Memory B cell (primary cell): ENCODE measurements around the gene STAC3.

Source experiments
- ATAC-seq: fragments of 150-1000 bp; cut with Tn5 transposase; 2 replicates; pipeline ENCODE4 v1.10.0; 2021; ENCODE audit warnings: low read depth, mild to moderate bottlenecking, moderate library complexity
- DNase-seq, 2 donors: peaks; one replicate each; pipeline ENCODE4 v3.0.0; 2022; ENCODE audit warnings: low spot score in 2 of 2
- H3K27ac Mint-ChIP-seq: one replicate; pipeline ENCODE4 v1.8.0; 2022; ENCODE audit warnings: mild to moderate bottlenecking, moderate library complexity, mixed read lengths
- H3K27me3 Mint-ChIP-seq: one replicate; pipeline ENCODE4 v1.8.0; 2022; ENCODE audit warnings: mixed read lengths
- H3K36me3 Mint-ChIP-seq: one replicate; pipeline ENCODE4 v1.8.0; 2022; ENCODE audit warnings: mild to moderate bottlenecking, mixed read lengths
- H3K4me1 Mint-ChIP-seq: one replicate; pipeline ENCODE4 v1.8.0; 2022; ENCODE audit warnings: mixed read lengths
- H3K4me3 Mint-ChIP-seq: one replicate; pipeline ENCODE4 v1.8.0; 2022; ENCODE audit warnings: mild to moderate bottlenecking, moderate library complexity, mixed read lengths
- H3K9me3 Mint-ChIP-seq: one replicate; pipeline ENCODE4 v1.8.0; 2022; ENCODE audit warnings: mixed read lengths

The STAC3 gene

DNA sequence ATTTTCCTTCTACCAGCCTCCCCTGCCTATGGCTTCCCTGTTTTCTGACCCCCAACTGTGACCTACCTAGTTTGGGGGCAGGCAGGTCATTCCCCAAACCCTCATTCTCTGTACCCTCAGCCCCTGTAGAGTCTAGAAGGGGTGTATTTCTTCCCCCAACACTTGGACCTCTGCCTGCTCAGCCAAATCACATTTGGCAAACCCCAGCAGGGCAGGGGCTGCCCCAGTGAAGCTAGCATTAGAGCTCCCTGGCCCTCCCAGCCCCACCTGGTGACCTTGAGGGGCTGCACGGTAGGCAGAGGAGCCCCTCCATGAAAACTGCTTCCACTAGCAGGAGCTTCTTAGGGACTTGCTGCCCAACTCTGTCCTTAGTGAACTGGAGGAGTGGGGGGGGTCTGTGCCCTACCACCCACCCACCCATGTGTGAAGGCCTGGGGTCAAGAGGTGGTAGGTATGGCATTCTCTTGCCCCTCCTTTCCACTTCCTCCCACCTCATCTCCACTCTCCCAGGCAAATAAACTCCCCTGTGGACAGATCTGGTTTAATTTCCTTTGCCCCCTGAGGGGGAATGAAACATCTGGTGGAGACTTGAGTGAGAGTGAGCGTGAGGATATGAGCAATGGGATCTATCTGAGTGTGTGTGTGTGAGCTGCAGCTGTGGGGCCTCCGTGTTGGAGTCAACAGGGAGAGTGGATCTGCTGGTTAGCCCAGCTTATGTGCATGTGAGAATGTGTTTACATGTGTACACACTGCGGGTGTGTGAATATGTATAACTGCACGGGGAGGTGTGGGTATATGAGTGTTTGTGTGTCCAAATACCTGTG, 32.7 kb downstream of the STAC3 start:
- H3K4me3 Mint-ChIP-seq, result peak overlapping the region; percentile 85
- H3K27me3 Mint-ChIP-seq, result peaks cover 44% of the 10 kb centered on the region
- DNase-seq (no peak), ATAC-seq (no peak)
- H3K27ac Mint-ChIP-seq, result no peak overlapping the region
- H3K36me3 Mint-ChIP-seq, result peaks cover 10% of the 10 kb centered on the region
- H3K4me1 Mint-ChIP-seq, result peaks cover 72% of the 10 kb centered on the region
- H3K9me3 Mint-ChIP-seq, result no peaks in the 10 kb centered on the region

DNA sequence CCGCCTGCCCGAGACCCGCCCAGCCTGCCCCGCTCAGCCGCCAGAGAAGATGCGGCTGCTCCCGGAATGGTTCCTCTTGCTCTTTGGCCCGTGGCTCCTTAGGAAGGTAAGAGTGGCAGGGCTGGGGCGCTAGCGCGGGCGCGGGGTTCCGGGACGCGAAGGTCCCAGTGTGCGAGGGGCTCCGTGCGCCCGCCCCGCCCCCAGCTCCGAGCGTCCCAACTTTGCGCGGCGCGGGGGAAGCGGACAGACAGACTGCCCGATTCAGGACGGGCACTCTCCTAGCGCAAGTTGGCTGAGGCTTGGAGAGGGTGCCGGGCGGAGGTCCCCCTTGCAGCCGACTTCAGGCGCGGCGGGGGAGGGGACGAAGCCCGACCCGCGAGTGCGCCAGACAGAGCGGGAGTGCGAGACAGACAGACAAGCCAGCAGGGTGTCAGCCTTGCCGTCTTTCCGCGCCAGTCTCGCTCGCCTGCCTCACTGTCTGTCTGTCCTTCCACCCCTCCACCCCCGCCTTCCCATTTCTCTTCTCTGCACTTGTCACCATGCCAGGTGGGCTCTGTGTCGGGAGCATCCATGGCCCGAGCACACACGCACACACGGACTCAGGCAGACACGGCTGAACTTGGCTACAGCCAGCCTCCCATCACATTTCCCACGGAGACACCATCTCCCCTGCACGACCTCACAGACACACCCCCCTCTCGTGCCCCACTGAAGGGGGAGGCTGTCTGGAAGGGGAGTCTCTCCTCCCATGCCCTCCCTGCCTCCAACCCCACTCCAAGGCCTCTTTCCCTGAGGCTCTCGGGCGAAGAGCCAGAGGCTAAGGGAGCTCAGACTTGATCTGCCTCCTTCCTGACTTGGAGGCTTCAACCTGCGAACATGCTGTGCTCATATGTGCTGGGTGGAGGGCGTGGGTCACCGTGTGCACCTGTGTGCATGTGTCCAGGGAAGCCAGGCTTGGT, 33.8 kb downstream of the STAC3 start:
- ATAC-seq (peak; percentile 4), DNase-seq (no peak)
- peaks cover 65% of the 10 kb centered on the region for H3K4me1 Mint-ChIP-seq
- peaks cover 10% of the 10 kb centered on the region for H3K36me3 Mint-ChIP-seq
- H3K27me3 Mint-ChIP-seq, result peaks cover 40% of the 10 kb centered on the region
- H3K4me3 Mint-ChIP-seq, result peak overlapping the region; percentile 85
- peak overlapping the region; percentile 72 for H3K27ac Mint-ChIP-seq
- H3K9me3 Mint-ChIP-seq, result no peaks in the 10 kb centered on the region

DNA sequence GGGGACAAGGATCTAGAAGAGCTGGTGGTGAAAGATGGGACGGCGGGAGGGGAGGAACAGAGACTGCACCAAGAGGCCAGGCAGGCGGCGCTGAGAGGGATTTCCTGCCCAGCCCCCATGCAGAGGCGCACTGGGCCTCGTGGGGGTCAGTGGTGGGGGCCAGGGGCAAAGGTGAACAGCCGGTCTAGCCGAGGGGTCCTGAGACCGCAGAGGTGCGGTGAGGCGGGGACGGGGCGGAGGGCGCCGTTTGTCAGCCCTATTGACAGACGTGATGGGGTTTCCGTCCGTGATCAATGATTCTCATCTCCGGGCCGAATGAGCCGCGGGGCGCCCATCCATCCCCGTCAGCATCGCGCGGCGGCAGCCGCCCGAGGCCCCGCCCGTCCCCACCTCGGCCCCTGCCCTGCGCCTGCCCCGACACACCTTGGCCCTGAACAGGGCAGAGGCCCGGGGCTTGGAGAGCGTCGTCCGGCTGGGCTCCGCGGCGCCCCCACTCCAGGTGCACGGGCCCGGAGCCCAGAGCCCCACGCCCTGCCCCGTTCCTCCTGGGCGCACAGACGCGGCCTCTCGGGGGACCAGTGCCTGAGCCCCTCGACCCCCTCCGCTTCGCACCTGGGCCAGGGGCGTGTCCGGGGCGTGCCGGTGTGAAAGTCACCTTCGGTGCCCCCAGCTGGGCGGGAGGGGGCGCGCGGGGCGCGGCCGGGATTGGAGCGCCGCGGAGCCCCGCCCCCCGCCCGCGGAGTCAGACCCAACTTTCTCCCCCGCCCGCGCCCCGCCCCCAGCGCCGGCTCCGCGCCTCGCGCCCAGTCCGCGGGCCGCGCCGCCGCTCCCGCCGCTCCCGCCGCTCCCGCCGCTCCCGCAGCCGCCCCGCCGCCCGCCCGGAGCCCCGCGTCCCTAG, 34.7 kb downstream of the STAC3 start, which contains the start of gene NXPH4:
Gene NXPH4, plus strand, starts transcription at position 781 of the 898 bp plus-strand sequence. CDS start 176 bp downstream, outside the sequence.
- H3K9me3 Mint-ChIP-seq, result no peaks in the 10 kb centered on the region
- peaks cover 34% of the 10 kb centered on the region for H3K27me3 Mint-ChIP-seq
- ATAC-seq (peak; percentile 65), DNase-seq (peak; percentile 61 to 66)
- H3K36me3 Mint-ChIP-seq, result peaks cover 10% of the 10 kb centered on the region
- peak within 1 kb of the TSS; percentile 91 for H3K4me3 Mint-ChIP-seq
- peak within 1 kb of the TSS; percentile 93 for H3K27ac Mint-ChIP-seq
- peaks cover 58% of the 10 kb centered on the region for H3K4me1 Mint-ChIP-seq

DNA sequence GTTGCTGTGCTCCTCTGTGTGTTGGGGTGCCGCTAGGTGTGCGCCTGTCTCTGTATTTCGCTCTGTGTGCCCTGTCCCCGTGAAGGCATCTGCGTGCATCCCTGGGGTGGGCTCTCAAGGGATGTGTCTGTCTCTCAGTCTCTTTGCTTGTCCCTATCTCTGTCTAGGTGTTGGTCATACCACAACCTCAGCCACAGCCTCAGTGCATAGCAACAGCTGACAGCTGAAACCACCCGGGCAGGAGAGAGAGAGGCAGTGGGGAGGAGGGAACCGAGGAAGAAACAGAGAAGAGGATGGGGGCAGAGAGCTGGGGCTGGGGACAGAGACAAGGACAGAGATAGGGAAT, 35.3 kb downstream of the STAC3 start:
- peak; percentile 48 for ATAC-seq
- H3K4me1 Mint-ChIP-seq, result peaks cover 53% of the 10 kb centered on the region
- peak overlapping the region; percentile 93 for H3K27ac Mint-ChIP-seq

DNA sequence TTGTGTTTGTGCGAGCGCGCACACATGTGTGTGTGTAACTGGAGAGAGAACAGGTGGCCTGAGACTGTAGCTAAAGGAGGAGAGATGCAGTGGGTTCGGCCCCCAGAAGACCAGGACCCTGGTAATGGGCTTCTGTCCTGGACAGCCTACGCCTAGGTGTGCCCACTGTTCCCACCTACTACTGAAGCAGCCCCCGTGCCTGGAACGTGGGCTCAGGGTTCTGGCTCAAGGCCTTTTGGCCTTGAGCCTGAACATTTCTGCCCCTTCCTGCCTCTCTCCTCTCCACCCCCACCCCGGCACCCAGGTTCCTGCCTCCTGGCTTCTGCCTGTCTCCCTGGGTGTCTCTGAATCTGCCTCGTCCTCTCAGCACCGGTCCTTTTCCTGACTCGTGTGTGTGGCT, 35.9 kb downstream of the STAC3 start:
- DNase-seq (no peak), ATAC-seq (no peak)
- no peaks in the 10 kb centered on the region for H3K9me3 Mint-ChIP-seq
- peak overlapping the region; percentile 93 for H3K27ac Mint-ChIP-seq
- peaks cover 53% of the 10 kb centered on the region for H3K4me1 Mint-ChIP-seq
- peaks cover 5% of the 10 kb centered on the region for H3K36me3 Mint-ChIP-seq
- H3K4me3 Mint-ChIP-seq, result peak overlapping the region; percentile 91
- H3K27me3 Mint-ChIP-seq, result peaks cover 30% of the 10 kb centered on the region

More for the DNA sequence above, 35.3 kb downstream of the STAC3 start:
- peak; percentile 47 to 57 for DNase-seq
- Mint-ChIP-seq H3K9me3 (no peaks in the 10 kb centered on the region), H3K36me3 (peaks cover 7% of the 10 kb centered on the region), H3K4me3 (peak overlapping the region; percentile 91), H3K27me3 (peaks cover 30% of the 10 kb centered on the region)

DNA sequence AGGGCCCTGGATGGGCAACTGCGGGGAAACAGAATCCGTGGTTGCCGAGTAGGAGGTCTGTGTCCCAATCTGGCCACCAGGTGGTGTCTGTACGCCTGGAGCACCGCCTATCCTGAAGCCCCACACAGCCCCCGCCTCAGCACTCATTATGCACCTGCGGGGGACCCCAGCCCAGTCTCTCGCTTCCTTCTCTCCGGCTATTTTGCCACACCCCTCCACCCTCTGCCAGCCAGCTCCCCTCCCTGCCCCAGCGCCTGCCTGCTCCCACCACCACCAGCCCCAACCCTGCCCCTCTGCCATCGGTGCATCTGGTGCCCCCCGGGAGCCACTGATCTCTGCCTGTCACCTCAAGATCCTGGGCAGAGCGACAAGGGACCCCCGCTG, 36.6 kb downstream of the STAC3 start:
- Mint-ChIP-seq H3K9me3 (no peaks in the 10 kb centered on the region), H3K4me1 (peaks cover 48% of the 10 kb centered on the region), H3K27ac (peak overlapping the region; percentile 67), H3K36me3 (peaks cover 2% of the 10 kb centered on the region), H3K27me3 (peaks cover 25% of the 10 kb centered on the region), H3K4me3 (peak overlapping the region; percentile 68)
- DNase-seq (peak; percentile 63 to 73), ATAC-seq (peak; percentile 28)

DNA sequence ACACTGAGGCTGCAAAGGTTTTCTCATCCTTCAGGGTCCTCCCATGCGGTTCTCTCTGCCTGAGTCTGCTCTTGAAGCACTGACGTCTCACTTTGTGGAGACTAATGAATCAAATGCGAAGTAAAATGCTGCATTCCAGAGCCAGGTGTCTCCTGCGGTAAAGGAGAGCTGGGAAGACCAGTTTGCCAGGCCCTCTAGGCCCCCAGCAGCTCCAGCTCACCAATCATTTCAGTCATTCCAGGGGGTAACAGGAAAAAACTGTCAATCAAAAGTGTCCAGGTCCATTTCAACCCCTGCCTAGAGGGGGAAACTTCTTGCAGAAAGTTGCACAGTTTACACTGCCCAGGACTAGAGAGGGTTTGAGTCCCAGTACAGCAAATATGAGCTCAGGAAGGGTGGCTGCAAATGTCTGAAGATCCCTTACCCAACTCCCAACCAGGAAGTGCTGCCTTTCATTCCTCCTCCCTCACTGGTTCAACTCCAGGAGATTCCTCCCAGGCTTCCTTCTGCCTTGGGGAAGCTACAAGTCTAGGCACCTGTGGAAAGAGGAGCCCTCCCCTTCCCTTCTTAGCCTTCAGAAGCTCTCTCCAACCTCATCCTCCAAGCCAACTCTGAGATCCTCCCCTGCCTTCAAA, 37.1 kb downstream of the STAC3 start:
- Mint-ChIP-seq H3K27ac (peak overlapping the region; percentile 67), H3K4me1 (peaks cover 44% of the 10 kb centered on the region), H3K27me3 (peaks cover 24% of the 10 kb centered on the region), H3K9me3 (no peaks in the 10 kb centered on the region), H3K4me3 (peak overlapping the region; percentile 68), H3K36me3 (peaks cover 2% of the 10 kb centered on the region)
- ATAC-seq, result no peak
- DNase-seq, result no peak

DNA sequence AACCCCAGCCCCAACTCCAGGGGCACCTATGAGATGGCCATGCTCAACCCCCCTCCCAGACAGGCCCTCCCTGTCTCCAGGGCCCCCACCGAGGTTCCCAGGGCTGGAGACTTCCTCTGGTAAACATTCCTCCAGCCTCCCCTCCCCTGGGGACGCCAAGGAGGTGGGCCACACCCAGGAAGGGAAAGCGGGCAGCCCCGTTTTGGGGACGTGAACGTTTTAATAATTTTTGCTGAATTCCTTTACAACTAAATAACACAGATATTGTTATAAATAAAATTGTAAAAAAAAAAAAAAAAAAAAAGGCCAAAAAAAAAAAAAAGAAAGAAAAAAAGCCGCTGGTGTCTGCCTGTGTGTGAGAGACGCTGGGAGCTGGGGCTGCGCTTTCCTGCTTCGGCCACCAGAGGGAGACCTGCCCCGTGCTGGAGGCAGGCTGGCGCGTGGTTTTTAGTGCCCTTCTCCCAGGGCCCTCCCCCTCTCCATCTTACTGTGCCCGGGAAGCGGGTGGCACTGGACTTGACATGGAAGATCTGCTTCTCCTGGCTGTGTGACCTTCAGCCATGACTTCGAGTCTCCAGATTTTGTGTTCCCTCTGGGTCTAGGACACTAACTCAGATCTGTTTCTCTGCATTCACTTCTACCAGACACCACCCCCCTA, 37.8 kb downstream of the STAC3 start:
- H3K36me3 Mint-ChIP-seq, result peaks cover 2% of the 10 kb centered on the region
- H3K4me1 Mint-ChIP-seq, result peaks cover 38% of the 10 kb centered on the region
- H3K27ac Mint-ChIP-seq, result no peak overlapping the region
- H3K4me3 Mint-ChIP-seq, result peak overlapping the region; percentile 45
- peaks cover 18% of the 10 kb centered on the region for H3K27me3 Mint-ChIP-seq
- DNase-seq (peak; percentile 86 to 93), ATAC-seq (peak; percentile 40)
- H3K9me3 Mint-ChIP-seq, result no peaks in the 10 kb centered on the region

DNA sequence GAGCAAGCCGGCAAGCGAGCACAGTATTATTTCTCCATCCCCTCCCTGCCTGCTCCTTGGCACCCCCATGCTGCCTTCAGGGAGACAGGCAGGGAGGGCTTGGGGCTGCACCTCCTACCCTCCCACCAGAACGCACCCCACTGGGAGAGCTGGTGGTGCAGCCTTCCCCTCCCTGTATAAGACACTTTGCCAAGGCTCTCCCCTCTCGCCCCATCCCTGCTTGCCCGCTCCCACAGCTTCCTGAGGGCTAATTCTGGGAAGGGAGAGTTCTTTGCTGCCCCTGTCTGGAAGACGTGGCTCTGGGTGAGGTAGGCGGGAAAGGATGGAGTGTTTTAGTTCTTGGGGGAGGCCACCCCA, 38.3 kb downstream of the STAC3 start:
- no peak overlapping the region for H3K4me3 Mint-ChIP-seq

DNA sequence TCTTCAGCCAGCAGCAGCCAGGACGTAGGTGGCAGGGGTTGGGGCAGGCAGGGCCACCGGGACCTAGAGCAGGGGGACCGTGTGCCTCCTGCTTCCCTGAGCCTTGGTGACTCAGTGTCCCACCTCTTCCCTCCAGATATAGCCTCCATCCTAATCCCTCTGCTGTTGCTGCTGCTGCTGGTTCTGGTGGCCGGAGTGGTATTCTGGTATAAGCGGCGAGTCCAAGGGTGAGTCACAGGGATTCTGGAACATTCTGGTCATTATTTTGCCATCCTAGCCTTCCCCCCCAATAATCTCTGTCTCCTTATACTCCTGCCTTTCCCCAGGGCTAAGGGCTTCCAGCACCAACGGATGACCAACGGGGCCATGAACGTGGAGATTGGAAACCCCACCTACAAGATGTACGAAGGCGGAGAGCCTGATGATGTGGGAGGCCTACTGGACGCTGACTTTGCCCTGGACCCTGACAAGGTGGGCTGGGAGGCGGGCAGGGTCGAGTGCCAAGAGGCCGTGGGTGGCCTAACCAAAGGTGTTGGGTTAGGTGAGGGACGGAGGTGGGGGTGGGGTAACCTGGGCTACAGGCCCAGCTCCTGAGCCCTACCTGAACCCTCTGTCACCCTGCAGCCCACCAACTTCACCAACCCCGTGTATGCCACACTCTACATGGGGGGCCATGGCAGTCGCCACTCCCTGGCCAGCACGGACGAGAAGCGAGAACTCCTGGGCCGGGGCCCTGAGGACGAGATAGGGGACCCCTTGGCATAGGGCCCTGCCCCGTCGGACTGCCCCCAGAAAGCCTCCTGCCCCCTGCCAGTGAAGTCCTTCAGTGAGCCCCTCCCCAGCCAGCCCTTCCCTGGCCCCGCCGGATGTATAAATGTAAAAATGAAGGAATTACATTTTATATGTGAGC, 38.9 kb downstream of the STAC3 start:
- DNase-seq, result no peak
- Mint-ChIP-seq H3K4me3 (no peak overlapping the region), H3K9me3 (no peaks in the 10 kb centered on the region), H3K27me3 (peaks cover 15% of the 10 kb centered on the region), H3K27ac (no peak overlapping the region), H3K4me1 (peaks cover 28% of the 10 kb centered on the region), H3K36me3 (no peaks in the 10 kb centered on the region)
- ATAC-seq, result no peak

More for the DNA sequence above, 38.3 kb downstream of the STAC3 start:
- DNase-seq, result no peak
- peaks cover 34% of the 10 kb centered on the region for H3K4me1 Mint-ChIP-seq
- peaks cover 18% of the 10 kb centered on the region for H3K27me3 Mint-ChIP-seq
- H3K9me3 Mint-ChIP-seq, result no peaks in the 10 kb centered on the region
- ATAC-seq, result no peak
- peaks cover 2% of the 10 kb centered on the region for H3K36me3 Mint-ChIP-seq
- no peak overlapping the region for H3K27ac Mint-ChIP-seq

DNA sequence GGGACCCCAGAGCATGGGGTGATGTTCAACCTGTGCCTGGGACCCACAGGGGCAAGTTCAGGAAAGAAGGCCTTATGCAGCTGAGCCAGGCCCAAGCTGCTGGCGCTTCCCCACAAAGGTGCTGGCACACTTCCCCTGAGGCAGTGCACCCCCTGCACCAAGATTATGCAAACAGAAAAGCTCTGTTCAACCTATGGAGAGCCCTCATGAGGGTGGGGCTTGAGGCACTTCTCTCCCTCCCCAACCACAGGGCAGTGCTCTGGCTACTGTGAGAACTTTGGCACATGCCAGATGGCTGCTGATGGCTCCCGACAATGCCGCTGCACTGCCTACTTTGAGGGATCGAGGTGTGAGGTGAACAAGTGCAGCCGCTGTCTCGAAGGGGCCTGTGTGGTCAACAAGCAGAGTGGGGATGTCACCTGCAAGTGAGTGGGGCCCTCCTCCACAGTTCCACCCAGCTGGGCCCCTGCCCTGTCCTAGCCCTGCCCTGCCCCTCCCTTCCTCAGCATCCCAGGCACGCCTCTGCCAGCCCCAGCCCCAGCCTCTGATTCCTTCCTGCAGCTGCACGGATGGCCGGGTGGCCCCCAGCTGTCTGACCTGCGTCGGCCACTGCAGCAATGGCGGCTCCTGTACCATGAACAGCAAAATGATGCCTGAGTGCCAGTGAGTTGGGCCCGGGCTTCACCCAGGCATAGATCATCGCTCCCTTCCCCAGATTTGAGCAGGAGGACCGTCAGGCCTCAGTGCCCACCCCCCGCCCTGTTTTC, 39.9 kb downstream of the STAC3 start:
- Mint-ChIP-seq H3K9me3 (no peaks in the 10 kb centered on the region), H3K27ac (no peak overlapping the region), H3K4me1 (peaks cover 28% of the 10 kb centered on the region), H3K36me3 (no peaks in the 10 kb centered on the region), H3K27me3 (peaks cover 15% of the 10 kb centered on the region), H3K4me3 (no peak overlapping the region)
- DNase-seq (no peak), ATAC-seq (no peak)
